ENCODE data around the gene POLR2M.

POLR2M gene

GRCh38 chr15:57747206-57747896 lies 40.8 kb downstream of the POLR2M start:
- no peaks in the 10 kb centered on the region for H3K9me3 ChIP-seq (ENCODE audit: insufficient read depth, low read depth, low read length)
- H3K79me2 ChIP-seq (ENCODE audit: insufficient read depth, low read length) = no peaks in the 10 kb centered on the region
- H2AFZ ChIP-seq (ENCODE audit: low read length) = no peak overlapping the region
- no peak overlapping the region for H3K9ac ChIP-seq (ENCODE audit: low read depth, low read length, poor library complexity, severe bottlenecking)
- H3K4me1 ChIP-seq (ENCODE audit: insufficient read depth, low read length, poor library complexity, severe bottlenecking) = no peaks in the 10 kb centered on the region
- H4K20me1 ChIP-seq (ENCODE audit: insufficient read depth, low read length, poor library complexity, severe bottlenecking) = no peaks in the 10 kb centered on the region
- TF ChIP-seq EZH2phosphoT487 (IDR thresholded peaks at IDR 0.05; ENCODE audit: borderline replicate concordance) (no peak), CTCF (conservative IDR thresholded peaks at IDR 0.05; ENCODE audit: low read length) (no peak)
- H3K27me3 ChIP-seq (ENCODE audit: insufficient read depth, low read length, poor library complexity, severe bottlenecking) = peaks cover 24% of the 10 kb centered on the region
- no peak overlapping the region for H3K4me2 ChIP-seq (ENCODE audit: low read depth, low read length, poor library complexity, severe bottlenecking)
- H3K9me2 ChIP-seq (replicated peaks; ENCODE audit: low read depth, low read length) = no peaks in the 10 kb centered on the region
- no peaks in the 10 kb centered on the region for H3F3A ChIP-seq (ENCODE audit: low read depth)
- H3K4me3 ChIP-seq (ENCODE audit: low read length, poor library complexity, severe bottlenecking) = no peak overlapping the region
- no peaks in the 10 kb centered on the region for H3K36me3 ChIP-seq (ENCODE audit: insufficient read depth, low read length)

GRCh38 chr15:57751177-57751800 lies 44.8 kb downstream of the POLR2M start:
- Histone ChIP-seq H3K9me2 (replicated peaks; ENCODE audit: low read depth, low read length) (no peaks in the 10 kb centered on the region), H4K20me1 (ENCODE audit: insufficient read depth, low read length, poor library complexity, severe bottlenecking) (no peaks in the 10 kb centered on the region), H3K4me1 (ENCODE audit: insufficient read depth, low read length, poor library complexity, severe bottlenecking) (no peaks in the 10 kb centered on the region), H3K9me3 (ENCODE audit: insufficient read depth, low read depth, low read length) (no peaks in the 10 kb centered on the region), H3K79me2 (ENCODE audit: insufficient read depth, low read length) (no peaks in the 10 kb centered on the region), H3K27me3 (ENCODE audit: insufficient read depth, low read length, poor library complexity, severe bottlenecking) (peaks cover 54% of the 10 kb centered on the region), H3F3A (ENCODE audit: low read depth) (no peaks in the 10 kb centered on the region), H3K4me3 (ENCODE audit: low read length, poor library complexity, severe bottlenecking) (no peak overlapping the region), H3K9ac (ENCODE audit: low read depth, low read length, poor library complexity, severe bottlenecking) (no peak overlapping the region), H3K36me3 (ENCODE audit: insufficient read depth, low read length) (no peaks in the 10 kb centered on the region), H2AFZ (ENCODE audit: low read length) (no peak overlapping the region), H3K4me2 (ENCODE audit: low read depth, low read length, poor library complexity, severe bottlenecking) (no peak overlapping the region)
- TF ChIP-seq CTCF (conservative IDR thresholded peaks at IDR 0.05; ENCODE audit: low read length) = peak; percentile 80
- TF ChIP-seq EZH2phosphoT487 (IDR thresholded peaks at IDR 0.05; ENCODE audit: borderline replicate concordance) = no peak

- no peaks in the 10 kb centered on the region for H3F3A ChIP-seq (ENCODE audit: low read depth)
- no peak overlapping the region for H3K9ac ChIP-seq (ENCODE audit: low read depth, low read length, poor library complexity, severe bottlenecking)
These were observed 45.9 kb downstream of the POLR2M start for GRCh38 chr15:57752436-57752835.

More at GRCh38 chr15:57752436-57752835, 45.9 kb downstream of the POLR2M start:
- no peaks in the 10 kb centered on the region for H3K36me3 ChIP-seq (ENCODE audit: insufficient read depth, low read length)
- no peak overlapping the region for H2AFZ ChIP-seq (ENCODE audit: low read length)
- no peaks in the 10 kb centered on the region for H3K9me2 ChIP-seq (replicated peaks; ENCODE audit: low read depth, low read length)
- no peaks in the 10 kb centered on the region for H3K79me2 ChIP-seq (ENCODE audit: insufficient read depth, low read length)
- no peaks in the 10 kb centered on the region for H4K20me1 ChIP-seq (ENCODE audit: insufficient read depth, low read length, poor library complexity, severe bottlenecking)
- no peaks in the 10 kb centered on the region for H3K9me3 ChIP-seq (ENCODE audit: insufficient read depth, low read depth, low read length)
- TF ChIP-seq CTCF (conservative IDR thresholded peaks at IDR 0.05; ENCODE audit: low read length) = peak; percentile 41
- no peak for TF ChIP-seq EZH2phosphoT487 (IDR thresholded peaks at IDR 0.05; ENCODE audit: borderline replicate concordance)
- H3K27me3 ChIP-seq (ENCODE audit: insufficient read depth, low read length, poor library complexity, severe bottlenecking) = peaks cover 60% of the 10 kb centered on the region
- H3K4me1 ChIP-seq (ENCODE audit: insufficient read depth, low read length, poor library complexity, severe bottlenecking) = no peaks in the 10 kb centered on the region
- H3K4me2 ChIP-seq (ENCODE audit: low read depth, low read length, poor library complexity, severe bottlenecking) = no peak overlapping the region
- H3K4me3 ChIP-seq (ENCODE audit: low read length, poor library complexity, severe bottlenecking) = no peak overlapping the region

Data from Loucy (cell line).